GM12801 (cell line): Measurements from ENCODE around the gene SCUBE1.

Source experiments
- CTCF ChIP-seq: IDR thresholded peaks from one replicate; pipeline ENCODE4 v1.5.1; 2011; ENCODE audit warnings: control low read depth; ENCODE audit not compliant: insufficient read length; ENCODE audit errors: extremely low read depth

The SCUBE1 gene

GRCh38 chr22:43267332-43267980, 75.7 kb downstream of the SCUBE1 start:
- no peak for TF ChIP-seq CTCF

- no peak for TF ChIP-seq CTCF
Measured at GRCh38 chr22:43266076-43266475, 77.1 kb downstream of the SCUBE1 start.

- TF ChIP-seq CTCF = no peak
Measured at GRCh38 chr22:43263645-43264514, 79.3 kb downstream of the SCUBE1 start.

- no peak for TF ChIP-seq CTCF
Measured at GRCh38 chr22:43262990-43263644, 80.1 kb downstream of the SCUBE1 start.

GRCh38 chr22:43260331-43261231, 82.6 kb downstream of the SCUBE1 start:
- TF ChIP-seq CTCF = no peak

GRCh38 chr22:43257961-43258360, 85.2 kb downstream of the SCUBE1 start:
- no peak for TF ChIP-seq CTCF

GRCh38 chr22:43257549-43257948, 85.6 kb downstream of the SCUBE1 start:
- no peak for TF ChIP-seq CTCF
